HepG2 (cell line): ENCODE results near the gene FITM2. TPM values are rescaled to one million over a fixed set of nuclear protein-coding genes. Genes with fewer than 3 reads are reported as not detected.

Experiments used
- ATAC-seq: fragments of 200-7000 bp; cut with Tn5 transposase; 3 replicates; pipeline ENCODE4 v1.9.1; 2020; ENCODE audit warnings: mild to moderate bottlenecking, moderate library complexity
- BruUV-seq: library from RNA; stranded (reverse); fragments of 400-500 nt; replicated peaks from 2 replicates; lab custom pipeline; 2021; lab: Mats Ljungman, UMichigan
- CTCF ChIA-PET: fragments of 300-600 bp; formaldehyde crosslinking; extraction: SDS; loops from one replicate; lab custom pipeline; 2021; ENCODE audit warnings: low total read pairs, inconsistent platforms, low intra/inter-chr PET ratio; lab: Yijun Ruan, JAX
- POLR2A ChIA-PET: fragments of 350-600 bp; sonication (Branson Sonifier 250); formaldehyde crosslinking; loops from one replicate; lab custom pipeline; 2020; ENCODE audit warnings: antibody characterized with exemption, inconsistent platforms; lab: Yijun Ruan, JAX
- DNase-seq: peaks from one replicate; pipeline ENCODE4 v3.0.0-alpha.2; 2015; ENCODE audit warnings: low spot score
- FAIRE-seq: peaks from 3 replicates; lab custom pipeline; 2011; peaks lifted over from hg19 to GRCh38; lab: Jason Lieb, UNC
- H2AFZ ChIP-seq: one replicate; pipeline ENCODE4 v1.6.1; 2011; ENCODE audit warnings: low read length, inconsistent platforms
- H3K27ac ChIP-seq: fragments of 300-600 bp; 3 replicates; pipeline ENCODE4 v1.8.0; 2011; ENCODE audit warnings: mixed run types, mild to moderate bottlenecking, mixed read lengths, low read length, inconsistent platforms; ENCODE audit not compliant: insufficient read depth; ENCODE audit errors: extremely low read length
- H3K27me3 ChIP-seq, 2 experiments: fragments of 200-600 bp in 1 of 2; 2 replicates in 1 of 2; 3 replicates in 1 of 2; pipeline versions ENCODE4 v1.6.0 to v1.8.0; 2011; ENCODE audit warnings: low read length in 2 of 2, mild to moderate bottlenecking in 2 of 2, moderate library complexity in 2 of 2, inconsistent platforms in 1 of 2; ENCODE audit not compliant: insufficient read depth in 2 of 2, control insufficient read depth in 1 of 2
- H3K36me3 ChIP-seq, 2 experiments: fragments of 200-600 bp in 1 of 2; replicated peaks in 1 of 2; 2 replicates in 1 of 2; 3 replicates in 1 of 2; pipeline versions ENCODE4 v1.5.1 to v1.8.0; 2011; ENCODE audit warnings: low read length in 2 of 2, inconsistent platforms in 1 of 2; ENCODE audit not compliant: insufficient read depth in 2 of 2, control insufficient read depth in 1 of 2
- H3K4me1 ChIP-seq: 2 replicates; pipeline ENCODE4 v1.5.1; 2012; ENCODE audit warnings: low read length, inconsistent platforms; ENCODE audit not compliant: insufficient read depth
- H3K4me2 ChIP-seq: 2 replicates; pipeline ENCODE4 v1.6.0; 2011; ENCODE audit warnings: low read depth, low read length, inconsistent platforms
- H3K4me3 ChIP-seq, 3 experiments: fragments of 200-600 bp in 1 of 3; sonication (generic), shearing (Covaris generic) in 1 of 3; replicated peaks in 1 of 3; 2 replicates each; pipeline ENCODE4 v1.5.1; 2011 to 2016; ENCODE audit warnings: low read length in 3 of 3, inconsistent platforms in 2 of 3, low read depth in 2 of 3, mild to moderate bottlenecking in 2 of 3, control low read depth in 1 of 3, mixed read lengths in 1 of 3; ENCODE audit not compliant: insufficient read depth in 1 of 3
- H3K79me2 ChIP-seq: one replicate; pipeline ENCODE4 v1.6.1; 2011; ENCODE audit warnings: low read length, inconsistent platforms; ENCODE audit not compliant: insufficient read depth
- H3K9ac ChIP-seq: 2 replicates; pipeline ENCODE4 v1.6.0; 2011; ENCODE audit warnings: mild to moderate bottlenecking, low read depth, low read length, inconsistent platforms; ENCODE audit not compliant: insufficient read depth
- H3K9me3 ChIP-seq: 2 replicates; pipeline ENCODE4 v1.5.1; 2012; ENCODE audit warnings: mild to moderate bottlenecking, low read length
- H4K20me1 ChIP-seq: 2 replicates; pipeline ENCODE4 v1.6.0; 2011; ENCODE audit warnings: inconsistent platforms, mild to moderate bottlenecking, low read length, moderate library complexity; ENCODE audit not compliant: insufficient read depth
- ATF5 ChIP-seq: sonication (generic); formaldehyde crosslinking; IDR thresholded peaks from 2 replicates; pipeline ENCODE4 v1.4.0; 2020; ENCODE audit warnings: mild to moderate bottlenecking, low read depth, missing genetic modification reagents
- HNF4G ChIP-seq, 2 experiments: sonication (generic) in 1 of 2; formaldehyde crosslinking in 1 of 2; IDR thresholded peaks; 2 replicates each; pipeline versions ENCODE4 v1.4.0 to v1.6.1; 2011 to 2020; ENCODE audit warnings: borderline replicate concordance in 2 of 2, low read depth in 2 of 2, mild to moderate bottlenecking in 2 of 2, low read length in 1 of 2, missing genetic modification reagents in 1 of 2, moderate library complexity in 1 of 2
- RERE ChIP-seq: IDR thresholded peaks from 2 replicates; pipeline ENCODE4 v1.6.1; 2016; ENCODE audit warnings: low read depth, missing genetic modification reagents, missing compliant biosample characterization
- SIX4 ChIP-seq: sonication (generic); formaldehyde crosslinking; IDR thresholded peaks from 2 replicates; pipeline ENCODE4 v1.4.0; 2020; ENCODE audit warnings: missing genetic modification reagents
- ZFP91 ChIP-seq: sonication (generic); formaldehyde crosslinking; IDR thresholded peaks from 2 replicates; pipeline ENCODE4 v1.9.0; 2022; ENCODE audit warnings: missing genetic modification reagents, mild to moderate bottlenecking, borderline replicate concordance
- ZNF256 ChIP-seq: sonication (generic); formaldehyde crosslinking; conservative IDR thresholded peaks from 2 replicates; pipeline ENCODE4 v1.4.0; 2020; ENCODE audit warnings: missing genetic modification reagents
- ZNF333 ChIP-seq: sonication (generic); formaldehyde crosslinking; IDR thresholded peaks from 2 replicates; pipeline ENCODE4 v1.4.0; 2020; ENCODE audit warnings: mild to moderate bottlenecking, missing genetic modification reagents, borderline replicate concordance
- ZNF335 ChIP-seq: sonication (generic); formaldehyde crosslinking; IDR thresholded peaks from 2 replicates; pipeline ENCODE4 v1.4.0; 2020; ENCODE audit warnings: missing genetic modification reagents
- ZNF512B ChIP-seq: sonication (generic); formaldehyde crosslinking; IDR thresholded peaks from 2 replicates; pipeline ENCODE4 v1.5.1; 2020; ENCODE audit warnings: missing genetic modification reagents, mild to moderate bottlenecking, borderline replicate concordance
- ZNF556 ChIP-seq: sonication (generic); formaldehyde crosslinking; IDR thresholded peaks from 2 replicates; pipeline ENCODE4 v1.4.0; 2020; ENCODE audit warnings: mild to moderate bottlenecking, missing genetic modification reagents, borderline replicate concordance
- ZNF570 ChIP-seq: sonication (generic); formaldehyde crosslinking; IDR thresholded peaks from 2 replicates; pipeline ENCODE4 v1.4.0; 2020; ENCODE audit warnings: mild to moderate bottlenecking, missing genetic modification reagents, borderline replicate concordance
- ZNF773 ChIP-seq: sonication (generic); formaldehyde crosslinking; IDR thresholded peaks from 2 replicates; pipeline ENCODE4 v1.4.0; 2020; ENCODE audit warnings: missing genetic modification reagents, borderline replicate concordance
- WGBS: methylation state at CpG from one replicate; pipeline ENCODE4 v1.1.6; 2017; ENCODE audit warnings: low lambda C conversion rate; 5-methylcytosine and 5-hydroxymethylcytosine counted together
- in situ Hi-C: cut with HindIII; loops from 2 replicates; pipeline ENCODE4 v1.10.0; 2017; ENCODE audit warnings: low pct_unique_long_range_greater_than_20kb; ENCODE audit not compliant: extremely low pct_ligation_motif_present
- intact Hi-C: fragments of 100-400 bp; cut with micrococcal nuclease; formaldehyde crosslinking; loops from one replicate; pipeline ENCODE4 v1.10.0; 2022; ENCODE audit not compliant: unreplicated experiment
- polyA plus RNA-seq, 8 experiments: library from polyadenylated mRNA; depleted of rRNA in 3 of 8; stranded (reverse) in 7 of 8; unstranded in 1 of 8; fragments of >200 nt; fragmentation: Illumina TruSeq in 4 of 8; extraction: Trizol in 4 of 8; gene quantifications; 2 replicates each; pipeline versions ENCODE4 v1.2.1 to v1.2.3, GENCODE V29; 2011 to 2016; ENCODE audit warnings: low read depth in 4 of 8, missing spikeins in 1 of 8, mixed read lengths in 1 of 8; ENCODE audit not compliant: insufficient read depth in 1 of 8
- total RNA-seq, 5 experiments: library from RNA; depleted of rRNA; stranded (reverse); fragments of >200 nt; fragmentation: Illumina TruSeq; extraction: Trizol; gene quantifications; 2 replicates each; pipeline ENCODE4 v1.2.3, GENCODE V29; 2016; ENCODE audit warnings: low read depth in 1 of 5

FITM2 gene
- total and polyA plus RNA-seq, 2 of the 13 experiments (the other 11 are each of a cell fraction or from before 2014, with no cell fraction given): 9.6 to 24.5 TPM

GRCh38 chr20:44253528-44253927 is 57.5 kb downstream of the FITM2 start:
- Histone ChIP-seq H3K9ac (no peak overlapping the region), H4K20me1 (no peaks in the 10 kb centered on the region), H3K9me3 (no peaks in the 10 kb centered on the region), H3K79me2 (no peaks in the 10 kb centered on the region), H3K4me2 (0 out of 2 replicates have a peak overlapping the region, but pooled peaks have one; percentile 1), H3K4me3 (no peak overlapping the region), H2AFZ (no peak overlapping the region), H3K27ac (no peak overlapping the region), H3K36me3 (no peaks in the 10 kb centered on the region), H3K27me3 (no peaks in the 10 kb centered on the region; a peak in 1 of 5 replicates), H3K4me1 (peaks cover 15% of the 10 kb centered on the region)
- intact Hi-C loops (loop anchor here (1.0 kb wide), 2 partner anchors 58 to 133 kb away; partner anchors contain the start of gene FITM2), in situ Hi-C loops (loop anchor here (5.0 kb wide), 1 partner anchor 59 kb away; the partner anchor contains the start of gene FITM2)
- ChIA-PET POLR2A (interaction anchor here (1.1 to 1.4 kb wide), 4 partner anchors 28 to 181 kb away, joined by 3 to 6 read pairs (median 5); partner anchors contain the start of gene FITM2), CTCF (interaction anchor here (0.8 to 2.1 kb wide), 5 partner anchors 36 to 218 kb away, joined by 3 to 20 read pairs (median 5); partner anchors contain the start of gene FITM2)
- BruUV-seq: no TSS peak
- FAIRE-seq (peak; percentile 80), ATAC-seq (peak; percentile 83), DNase-seq (peak; percentile 69)
- 13% methylated on average over 3 of the region's 3 CpGs for WGBS
- no peak for TF ChIP-seq ZNF570 (CRISPR knock-in tag)
- TF ChIP-seq ZNF512B: no peak
- TF ChIP-seq ZNF256 (CRISPR knock-in tag): no peak
- no peak for TF ChIP-seq ZNF773 (CRISPR knock-in tag)
- peak; percentile 62; the same call in 1 of the 2 replicates for TF ChIP-seq ZNF333 (CRISPR knock-in tag)
- no peak for TF ChIP-seq ATF5 (CRISPR knock-in tag)
- no peak for TF ChIP-seq ZNF335
- no peak for TF ChIP-seq HNF4G (IDR thresholded peaks at IDR 0.05; ENCODE audit: borderline replicate concordance, low read depth, low read length)
- TF ChIP-seq HNF4G (CRISPR knock-in tag; IDR thresholded peaks at IDR 0.05; ENCODE audit: borderline replicate concordance, low read depth): no peak
- no peak for TF ChIP-seq SIX4 (CRISPR knock-in tag)
- TF ChIP-seq ZNF556 (CRISPR knock-in tag): no peak
- peak; percentile 23; the same call in 1 of the 2 replicates for TF ChIP-seq ZFP91
- TF ChIP-seq RERE: no peak
